HG02610 (cell line): ENCODE measurements around the gene SLC12A8.
A peak's percentile ranks its signal among the peaks of the same experiment; 100 is the strongest.

Source experiments
- ATAC-seq: cut with Tn5 transposase; IDR thresholded peaks from one replicate; pipeline ENCODE4 v1.9.1; 2021; ENCODE audit warnings: mild to moderate bottlenecking, moderate library complexity; ENCODE audit not compliant: unreplicated experiment

SLC12A8 gene

GRCh38 chr3:125119752-125120378, 92.7 kb downstream of the SLC12A8 start:
- ATAC-seq: peak; percentile 48

GRCh38 chr3:125118600-125118999, 93.9 kb downstream of the SLC12A8 start:
- no peak for ATAC-seq

DNA sequence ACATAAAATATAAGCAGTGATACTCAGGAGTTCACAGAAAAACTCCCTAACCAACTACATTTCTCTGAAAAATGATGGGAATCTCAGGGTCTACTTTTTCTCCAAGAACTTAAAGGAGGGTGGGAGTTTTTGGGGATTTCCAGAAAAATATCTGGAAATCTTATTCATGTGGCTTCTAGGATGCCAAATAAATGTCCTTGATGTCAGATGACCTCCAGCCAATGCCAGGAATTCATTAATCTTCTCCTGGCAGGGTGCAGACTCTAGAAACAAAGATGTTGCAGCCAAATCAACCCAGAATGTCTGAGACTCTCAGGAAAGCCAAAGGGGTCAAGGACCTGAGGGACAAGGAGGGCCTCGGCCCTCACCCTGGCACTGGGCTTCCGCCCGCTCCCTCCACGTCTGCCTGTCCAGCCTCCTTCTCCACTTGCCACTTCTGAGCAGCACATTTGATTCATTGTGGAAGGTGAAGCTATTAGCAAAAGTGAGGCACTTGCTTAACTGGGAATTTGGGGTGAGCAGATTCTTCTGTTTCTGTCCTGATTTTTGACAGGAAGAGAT, 94.8 kb downstream of the SLC12A8 start:
- ATAC-seq: no peak

- ATAC-seq: no peak
Measured at GRCh38 chr3:125116311-125117080, 96.1 kb downstream of the SLC12A8 start.

DNA sequence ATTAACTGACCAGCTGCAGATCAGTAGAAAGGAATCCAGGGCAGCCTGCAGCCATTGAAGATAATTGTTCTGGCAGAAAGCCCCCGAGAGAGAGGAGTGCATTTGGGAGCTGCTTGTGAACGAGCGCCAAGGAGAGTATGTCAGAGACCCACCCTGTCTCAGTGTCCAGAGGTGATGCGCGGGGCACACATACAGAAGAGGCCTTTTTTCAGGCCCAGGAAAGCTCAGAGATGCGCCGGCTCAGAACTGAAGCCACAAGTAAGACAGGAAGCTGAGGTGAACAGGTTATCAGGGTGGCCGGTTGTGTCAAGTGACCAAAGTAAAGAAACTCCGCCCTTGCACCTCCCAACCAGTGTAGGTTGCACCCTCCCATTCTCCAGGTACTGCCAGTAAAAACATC, 96.9 kb downstream of the SLC12A8 start:
- no peak for ATAC-seq

DNA sequence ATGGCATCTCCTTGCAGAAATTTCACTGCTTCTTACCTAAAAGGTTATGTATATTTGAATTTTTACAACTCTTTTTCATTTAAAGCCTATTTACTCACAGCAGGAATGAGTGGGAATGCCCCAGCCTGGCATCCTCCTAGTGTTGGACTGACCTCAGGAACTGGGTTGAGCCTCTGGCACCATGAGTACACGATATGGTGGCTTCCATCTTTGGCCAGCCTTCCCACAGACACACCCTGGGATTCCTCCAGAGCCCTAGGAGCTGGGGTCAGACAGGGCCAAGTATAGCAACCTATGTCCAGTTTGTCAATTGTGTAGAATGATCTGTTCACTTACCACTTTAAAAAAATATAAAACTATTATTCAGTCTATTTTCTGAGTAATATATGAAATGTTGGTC, 99.6 kb downstream of the SLC12A8 start:
- ATAC-seq: no peak

DNA sequence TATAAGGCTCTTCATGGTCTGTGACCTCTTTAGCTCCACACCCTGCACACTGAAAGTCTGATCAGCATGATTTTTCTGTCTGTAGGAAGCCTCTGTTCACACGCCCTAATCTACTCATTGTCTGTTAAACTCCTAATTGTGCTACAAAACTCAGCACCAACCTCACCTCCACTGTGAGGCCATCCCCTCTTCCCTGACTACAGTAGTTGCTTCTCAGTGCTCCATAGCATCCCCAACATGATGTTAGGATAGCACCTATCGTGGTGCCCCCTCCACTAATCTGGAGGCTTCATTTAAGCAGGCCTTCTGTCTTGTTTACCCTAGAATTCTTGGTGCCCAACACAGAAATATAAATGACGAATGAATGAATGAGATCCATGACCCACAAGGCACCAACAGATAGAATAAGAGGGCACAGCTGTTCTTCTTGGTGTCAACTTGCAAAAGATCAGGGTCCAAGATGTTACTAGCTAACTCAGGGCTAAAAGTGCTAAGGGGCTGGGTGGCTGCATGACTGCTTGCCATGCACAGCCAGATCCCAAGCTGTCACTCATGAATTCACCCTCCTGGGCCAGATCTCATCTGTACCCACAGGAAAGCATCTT, 101.6 kb downstream of the SLC12A8 start:
- ATAC-seq: no peak

- peak; percentile 34 for ATAC-seq
Measured at GRCh38 chr3:125110016-125110875, 102.3 kb downstream of the SLC12A8 start.

DNA sequence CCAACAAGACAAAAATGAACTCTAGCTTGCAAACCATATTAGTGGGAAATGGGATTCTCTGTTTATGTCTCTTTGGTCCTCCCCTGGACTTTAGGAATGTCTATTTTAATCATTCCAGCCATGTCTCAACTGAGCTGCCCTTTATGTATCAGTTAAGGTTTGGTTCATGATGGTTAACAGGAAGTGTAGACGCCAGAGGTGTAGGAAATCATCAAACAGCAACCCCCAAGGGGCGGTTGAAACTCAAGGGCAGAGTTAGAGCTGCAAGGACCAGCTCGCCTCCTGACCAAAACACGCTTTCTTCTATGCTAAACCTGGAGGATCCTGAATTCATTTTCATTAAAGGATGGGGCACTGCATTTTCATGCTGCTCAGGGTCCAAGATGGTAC, 103.0 kb downstream of the SLC12A8 start:
- no peak for ATAC-seq

GRCh38 chr3:125108833-125109535, 103.6 kb downstream of the SLC12A8 start:
- no peak for ATAC-seq

DNA sequence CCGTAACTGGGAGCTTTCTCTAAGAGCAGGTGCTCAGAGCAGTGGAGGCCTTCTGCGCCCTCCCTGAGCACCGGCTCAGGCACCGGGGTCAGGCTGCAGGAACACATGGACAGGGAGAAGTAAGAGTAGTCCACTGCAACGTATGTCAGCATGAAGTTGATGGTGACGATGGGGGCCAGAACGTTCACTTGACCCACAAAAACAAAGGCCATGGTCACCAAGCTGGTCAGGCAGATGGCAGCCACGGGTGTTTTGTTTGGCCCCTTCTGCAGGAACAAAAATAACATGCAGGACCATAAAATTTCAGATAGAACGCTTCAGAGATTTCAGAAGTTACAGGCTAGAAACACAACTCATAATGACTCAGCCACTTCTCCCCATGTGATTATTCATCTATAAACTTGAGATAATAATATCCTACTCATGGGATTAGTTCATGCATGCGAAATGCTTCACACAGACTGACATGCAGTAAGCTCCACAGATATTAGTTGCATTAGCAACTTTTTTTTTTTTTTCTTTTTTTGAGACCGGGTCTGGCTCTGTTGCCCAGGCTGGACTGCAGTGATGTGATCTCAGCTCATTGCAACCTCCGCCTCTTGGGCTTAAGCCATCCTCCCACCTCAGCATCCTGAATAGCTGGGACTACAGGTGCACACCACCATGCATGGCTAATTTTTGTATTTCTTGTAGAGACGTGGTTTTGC, 104.5 kb downstream of the SLC12A8 start:
- ATAC-seq: peak; percentile 63

DNA sequence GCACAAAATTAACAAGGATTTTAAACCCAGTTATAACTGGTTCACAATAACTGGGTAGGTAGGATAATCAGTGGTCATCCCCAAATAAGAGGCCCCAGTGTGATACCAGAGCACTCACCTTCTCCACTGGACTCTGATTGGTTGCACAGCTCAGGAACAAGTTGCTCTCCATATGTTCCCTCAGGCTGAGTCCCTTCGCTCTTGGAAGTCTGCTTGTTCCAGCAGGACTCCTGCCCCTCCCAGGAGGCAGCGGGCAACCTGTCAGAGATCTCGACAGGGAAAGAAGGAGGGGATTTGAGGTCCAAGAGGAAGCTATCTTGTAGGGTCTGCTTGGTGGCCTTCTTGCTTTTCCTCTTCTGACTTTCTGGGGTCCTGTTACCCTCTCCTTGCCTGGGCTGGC, 105.2 kb downstream of the SLC12A8 start:
- ATAC-seq: no peak

DNA sequence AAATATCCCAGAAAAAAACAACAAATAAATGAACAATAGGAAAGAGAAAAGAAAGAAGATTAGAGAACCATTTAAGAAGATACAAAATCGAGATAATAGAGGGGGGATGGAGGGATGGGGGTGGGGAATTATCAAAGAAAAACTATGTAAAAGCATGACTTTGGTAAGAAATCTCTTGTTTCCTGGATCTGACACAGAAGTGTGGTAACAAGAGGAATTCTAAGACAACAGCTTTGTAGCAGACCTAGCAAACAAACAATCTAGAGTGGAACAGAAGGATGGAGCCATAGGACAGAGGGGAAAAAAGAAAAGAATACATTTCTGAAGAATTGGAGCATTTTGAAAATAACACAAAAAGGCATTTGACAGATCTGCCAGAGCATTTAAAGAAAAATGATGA, 107.4 kb downstream of the SLC12A8 start:
- no peak for ATAC-seq

DNA sequence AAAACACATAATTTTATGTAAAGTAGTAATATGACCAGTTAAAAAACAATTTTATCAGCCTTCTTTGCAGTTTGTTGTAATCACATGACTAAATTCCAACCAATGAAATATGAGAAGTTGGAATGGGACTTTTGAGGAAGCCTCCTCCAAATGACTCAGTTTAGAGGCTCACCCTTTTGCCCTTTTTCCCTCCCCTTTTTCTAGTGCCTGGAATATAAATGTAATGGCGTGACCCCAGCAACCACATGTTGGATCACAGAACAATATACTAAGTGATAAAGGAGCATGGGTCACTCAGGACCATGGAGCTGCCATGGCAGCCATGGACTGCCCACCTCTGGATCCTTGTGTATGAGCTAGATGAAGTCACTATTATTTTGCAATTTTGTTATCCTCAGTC, 107.9 kb downstream of the SLC12A8 start:
- no peak for ATAC-seq

DNA sequence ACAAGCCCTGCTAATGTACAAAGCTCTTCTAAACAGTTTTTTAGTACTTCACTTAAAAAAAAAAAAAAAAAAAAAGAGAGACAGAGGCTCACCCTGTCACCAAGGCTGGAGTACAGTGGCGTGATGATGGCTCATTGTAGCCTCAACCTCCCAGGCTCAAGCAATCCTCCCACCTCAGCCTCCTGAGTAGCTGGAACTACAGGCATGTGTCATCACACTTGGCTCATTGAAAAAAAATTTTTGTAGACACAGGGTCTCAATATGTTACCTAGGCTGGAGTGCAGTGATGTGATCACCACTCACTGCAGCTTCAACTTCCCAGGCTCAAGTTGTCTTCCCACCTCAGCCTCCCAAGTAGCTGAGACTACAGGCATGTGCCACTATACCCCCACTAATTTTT, 109.1 kb downstream of the SLC12A8 start:
- ATAC-seq: no peak

DNA sequence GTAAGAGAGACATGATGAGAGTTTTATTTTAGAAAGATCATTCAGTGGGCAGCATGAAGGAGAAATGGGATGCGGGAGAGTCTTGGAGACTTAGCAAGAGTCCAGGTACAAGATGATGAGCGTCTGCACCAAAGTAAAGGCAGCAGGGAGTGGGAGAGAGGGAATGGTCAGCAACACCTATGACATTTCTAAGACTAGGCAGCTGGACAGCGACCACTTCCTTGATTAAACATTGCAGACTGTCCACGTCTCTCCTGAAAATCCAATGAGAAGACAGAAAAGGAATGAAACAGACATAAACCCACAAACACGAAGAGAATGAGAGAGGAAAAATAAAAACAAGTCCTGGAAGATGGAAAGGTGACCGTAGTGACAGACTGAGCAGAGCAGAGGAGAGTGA, 110.1 kb downstream of the SLC12A8 start:
- ATAC-seq: no peak

DNA sequence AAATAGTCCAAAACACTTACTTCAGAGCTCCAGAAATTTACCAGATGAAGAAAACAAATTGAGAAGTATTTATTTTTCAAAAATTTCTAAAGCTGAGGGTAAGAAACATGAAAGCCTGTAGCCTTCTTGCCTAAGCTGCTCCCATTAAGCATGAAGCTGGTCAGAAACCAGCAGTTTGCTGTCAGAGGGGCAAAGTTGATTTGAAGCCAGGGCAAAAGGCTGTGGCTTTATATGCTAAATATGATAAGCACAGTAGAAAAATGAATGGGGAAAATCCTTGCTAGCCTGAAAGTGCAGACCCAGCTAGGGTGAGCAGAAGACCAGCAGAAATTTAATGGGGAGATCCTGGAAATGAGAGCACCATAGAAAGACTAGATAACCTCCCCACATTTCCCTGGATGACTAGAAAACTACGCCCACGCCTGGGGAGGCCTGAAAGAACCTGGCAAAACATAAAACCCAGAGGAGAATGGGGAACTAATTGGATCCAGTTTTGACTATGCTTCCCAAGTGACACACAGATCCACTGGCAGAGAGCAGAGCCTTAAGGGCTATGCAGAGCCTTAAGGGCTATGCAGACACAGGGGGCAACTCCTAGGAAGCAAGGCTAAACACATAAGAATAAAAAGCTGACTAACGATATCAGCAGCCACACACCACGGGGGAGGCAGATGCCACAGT, 113.8 kb downstream of the SLC12A8 start:
- ATAC-seq: no peak

DNA sequence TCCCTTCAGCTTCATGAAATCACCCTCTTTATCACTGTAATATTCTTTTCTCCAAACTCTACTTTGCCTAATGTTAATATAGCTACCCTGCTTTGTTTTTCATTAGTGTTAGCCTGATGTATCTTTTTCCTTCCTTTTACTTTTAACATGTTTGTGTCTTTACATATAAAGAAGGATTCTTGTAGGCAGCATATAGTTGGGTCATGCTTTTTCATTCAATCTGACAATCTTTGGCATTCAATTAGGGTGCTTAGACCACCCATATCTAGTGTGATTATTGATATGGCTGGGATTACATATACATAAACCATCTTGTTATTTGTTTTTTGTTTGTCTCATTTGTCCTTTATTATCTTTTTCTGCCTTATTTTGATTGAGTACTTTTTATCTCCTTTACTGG, 121.9 kb downstream of the SLC12A8 start:
- no peak for ATAC-seq

GRCh38 chr3:125087768-125088391, 124.7 kb downstream of the SLC12A8 start:
- no peak for ATAC-seq
